Tibial artery (tissue), 4 donors: ENCODE results near the gene KDM5B.
"Not testable (repeated sequence)": the region's sequence is repeated elsewhere in the genome, so short reads cannot be mapped to it uniquely, and the experiment has no call there.

Source experiments
- DNase-seq, 2 donors: peaks; one replicate each; pipeline ENCODE4 v3.0.0-alpha.2; 2019
- H3K27ac ChIP-seq, 2 donors: fragments of 200-600 bp; sonication (generic) in 1 of 2; 1 replicate in 1 of 2; 2 replicates in 1 of 2; pipeline ENCODE4 v1.5.1; 2018 to 2019; ENCODE audit warnings: mild to moderate bottlenecking in 1 of 2
- H3K27me3 ChIP-seq, 2 donors: fragments of 200-600 bp; sonication (generic) in 1 of 2; one replicate each; pipeline versions ENCODE4 v1.5.1 to v1.6.0; 2016 to 2019
- H3K36me3 ChIP-seq, 3 donors: fragments of 200-600 bp; sonication (generic) in 2 of 3; one replicate each; pipeline ENCODE4 v1.5.1; 2016 to 2019; ENCODE audit warnings: mild to moderate bottlenecking in 2 of 3
- H3K4me1 ChIP-seq, 4 donors: fragments of 200-600 bp; sonication (generic) in 2 of 4; 1 replicate in 3 of 4; 2 replicates in 1 of 4; pipeline ENCODE4 v1.5.1; 2016 to 2019
- H3K4me3 ChIP-seq, 2 donors: fragments of 200-600 bp; sonication (generic) in 1 of 2; 1 replicate in 1 of 2; 2 replicates in 1 of 2; pipeline ENCODE4 v1.5.1; 2018 to 2019; ENCODE audit warnings: mild to moderate bottlenecking in 2 of 2
- H3K9me3 ChIP-seq, 3 donors: fragments of 200-600 bp; sonication (generic) in 1 of 3; one replicate each; pipeline ENCODE4 v1.5.1; 2016 to 2019
- intact Hi-C: fragments of 100-400 bp; cut with DNase I; formaldehyde crosslinking; loops from one replicate; pipeline ENCODE4 v1.15.0; 2023; ENCODE audit warnings: low total_unique reads
- TF ChIP-seq, protein P1 (sequence below), 2 experiments: fragments of 200-600 bp in 1 of 2; fragments of 450-650 bp in 1 of 2; IDR thresholded peaks; one replicate each; pipeline ENCODE4 v1.5.1; 2017 to 2019; ENCODE audit warnings: antibody characterized with exemption in 2 of 2, mild to moderate bottlenecking in 1 of 2, moderate library complexity in 1 of 2

The KDM5B gene

DNA sequence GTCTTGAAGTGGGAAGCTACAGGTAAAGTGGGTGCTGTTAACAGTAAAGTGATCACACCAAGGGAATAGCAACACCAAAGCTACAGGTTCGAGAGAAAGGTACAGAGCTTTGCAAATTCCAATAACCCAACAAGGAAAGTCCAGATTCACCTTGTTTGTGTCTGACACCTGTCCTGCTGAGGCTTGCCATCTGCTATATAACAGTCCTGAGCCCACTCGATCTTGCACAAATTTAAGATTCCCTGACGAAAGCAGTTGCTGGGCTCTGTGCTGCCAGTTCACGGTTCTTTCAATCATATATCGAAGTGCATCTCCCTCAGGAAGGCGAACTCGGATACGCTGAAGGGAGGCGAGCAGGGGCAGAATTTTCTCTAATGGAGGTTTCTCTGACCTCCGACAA lies 75.0 kb downstream of the KDM5B start:
- no peak overlapping the region for H3K4me3 ChIP-seq
- H3K9me3 ChIP-seq, result no peaks in the 10 kb centered on the region
- H3K4me1 ChIP-seq, result no peaks in the 10 kb centered on the region
- H3K27me3 ChIP-seq, result no peaks in the 10 kb centered on the region
- intact Hi-C loops, result no loop called here
- peaks cover 70 to 96% (median 78%) of the 10 kb centered on the region in 3 donors for H3K36me3 ChIP-seq
- no peak for DNase-seq
- TF ChIP-seq, protein P1, sequence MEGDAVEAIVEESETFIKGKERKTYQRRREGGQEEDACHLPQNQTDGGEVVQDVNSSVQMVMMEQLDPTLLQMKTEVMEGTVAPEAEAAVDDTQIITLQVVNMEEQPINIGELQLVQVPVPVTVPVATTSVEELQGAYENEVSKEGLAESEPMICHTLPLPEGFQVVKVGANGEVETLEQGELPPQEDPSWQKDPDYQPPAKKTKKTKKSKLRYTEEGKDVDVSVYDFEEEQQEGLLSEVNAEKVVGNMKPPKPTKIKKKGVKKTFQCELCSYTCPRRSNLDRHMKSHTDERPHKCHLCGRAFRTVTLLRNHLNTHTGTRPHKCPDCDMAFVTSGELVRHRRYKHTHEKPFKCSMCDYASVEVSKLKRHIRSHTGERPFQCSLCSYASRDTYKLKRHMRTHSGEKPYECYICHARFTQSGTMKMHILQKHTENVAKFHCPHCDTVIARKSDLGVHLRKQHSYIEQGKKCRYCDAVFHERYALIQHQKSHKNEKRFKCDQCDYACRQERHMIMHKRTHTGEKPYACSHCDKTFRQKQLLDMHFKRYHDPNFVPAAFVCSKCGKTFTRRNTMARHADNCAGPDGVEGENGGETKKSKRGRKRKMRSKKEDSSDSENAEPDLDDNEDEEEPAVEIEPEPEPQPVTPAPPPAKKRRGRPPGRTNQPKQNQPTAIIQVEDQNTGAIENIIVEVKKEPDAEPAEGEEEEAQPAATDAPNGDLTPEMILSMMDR (IDR thresholded peaks at IDR 0.05), result no peak
- no peak overlapping the region for H3K27ac ChIP-seq

DNA sequence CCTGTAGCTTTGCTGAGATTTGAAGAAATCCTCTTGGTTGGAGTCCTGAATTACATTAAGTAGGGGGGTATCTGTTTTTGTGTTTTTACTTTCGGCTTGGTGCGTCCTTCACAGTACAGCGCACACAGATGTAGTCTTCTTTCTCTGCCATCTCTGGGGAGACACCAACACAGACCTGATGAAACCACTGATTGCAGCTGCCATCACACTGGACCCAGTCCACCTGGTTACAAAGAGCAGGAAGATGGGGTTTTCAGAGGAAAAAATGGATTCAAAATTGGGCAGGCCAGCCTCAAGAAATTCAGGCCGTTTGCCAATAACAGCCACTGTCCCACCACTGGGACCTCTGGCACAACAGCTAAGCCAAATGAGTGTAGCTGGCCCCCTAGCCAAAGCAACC lies 79.3 kb downstream of the KDM5B start:
- no peaks in the 10 kb centered on the region for H3K27me3 ChIP-seq
- peaks cover 59 to 91% (median 78%) of the 10 kb centered on the region in 3 donors for H3K36me3 ChIP-seq
- no peak for DNase-seq
- TF ChIP-seq, protein P1 (IDR thresholded peaks at IDR 0.05), result no peak
- intact Hi-C loops, result no loop called here
- no peak overlapping the region for H3K4me3 ChIP-seq
- H3K4me1 ChIP-seq, result no peaks in the 10 kb centered on the region
- no peaks in the 10 kb centered on the region for H3K9me3 ChIP-seq
- H3K27ac ChIP-seq, result no peak overlapping the region

DNA sequence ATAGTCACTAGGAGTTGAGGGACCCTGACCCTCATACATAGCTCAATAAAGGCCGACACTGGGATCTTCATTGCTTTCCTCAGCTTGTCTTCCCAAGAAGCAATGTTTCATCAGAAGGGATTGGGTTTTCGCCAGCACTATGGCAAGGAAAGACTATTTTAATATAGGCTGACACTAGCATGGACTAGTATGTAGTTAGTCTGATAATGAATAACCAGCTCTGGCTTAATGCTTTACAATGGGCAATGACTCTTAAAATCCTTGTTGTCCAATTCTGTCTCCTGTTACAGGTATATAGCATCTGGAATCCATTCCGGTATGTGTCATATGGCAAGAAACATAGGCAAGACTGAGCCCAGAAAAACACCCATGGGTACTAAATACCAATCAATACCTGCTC lies 82.7 kb downstream of the KDM5B start:
- Histone ChIP-seq H3K4me1 (no peaks in the 10 kb centered on the region), H3K9me3 (no peaks in the 10 kb centered on the region), H3K4me3 (no peak overlapping the region), H3K27ac (no peak overlapping the region), H3K27me3 (no peaks in the 10 kb centered on the region), H3K36me3 (peaks cover 35 to 57% (median 46%) of the 10 kb centered on the region in 3 donors)
- intact Hi-C loops, result no loop called here
- TF ChIP-seq, protein P1 (IDR thresholded peaks at IDR 0.05), result no peak
- DNase-seq, result no peak

DNA sequence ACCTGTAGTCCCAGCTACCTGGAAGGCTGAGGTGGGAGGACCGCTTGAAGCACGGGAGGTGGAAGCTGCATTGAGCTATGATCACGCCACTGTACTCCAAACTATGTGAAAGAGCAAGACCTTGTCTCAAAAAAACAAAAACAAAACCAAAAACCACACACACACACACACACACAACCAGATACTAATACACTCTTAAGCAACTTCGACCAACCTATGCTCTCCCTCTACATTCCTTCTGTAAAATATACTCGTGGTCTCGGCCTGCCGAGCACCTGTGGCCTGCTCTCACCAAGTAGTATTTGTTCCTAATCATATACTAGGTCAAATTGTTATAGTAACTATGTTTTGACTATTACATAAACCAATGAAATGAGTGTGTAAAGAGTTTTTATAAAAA lies 84.5 kb downstream of the KDM5B start:
- intact Hi-C loops, result no loop called here
- Histone ChIP-seq H3K9me3 (no peaks in the 10 kb centered on the region), H3K4me1 (peaks cover 0 to 7% (median 2%) of the 10 kb centered on the region in 4 donors), H3K4me3 (no peak overlapping the region), H3K36me3 (peaks cover 17 to 39% (median 27%) of the 10 kb centered on the region in 3 donors), H3K27me3 (no peaks in the 10 kb centered on the region), H3K27ac (no peak overlapping the region)
- TF ChIP-seq, protein P1 (IDR thresholded peaks at IDR 0.05), result no peak
- DNase-seq, result no peak

DNA sequence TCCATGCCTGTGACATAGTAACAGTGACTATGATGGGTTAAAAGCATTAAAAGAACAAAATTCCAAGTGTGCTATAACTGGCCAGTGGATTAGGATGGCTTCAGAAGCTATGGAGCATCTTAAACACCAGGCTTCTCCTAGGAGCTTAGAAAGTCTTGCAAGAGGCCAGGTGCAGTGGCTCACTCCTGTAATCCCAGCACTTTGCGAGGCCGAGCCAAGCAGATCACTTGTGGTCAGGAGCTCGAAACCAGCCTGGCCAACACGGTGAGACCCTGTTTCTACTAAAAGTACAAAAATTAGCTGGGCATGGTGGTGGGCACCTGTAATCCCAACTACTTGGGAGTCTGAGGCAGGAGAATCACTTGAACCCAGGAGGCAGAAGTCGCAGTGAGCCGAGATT lies 85.2 kb downstream of the KDM5B start:
- H3K4me1 ChIP-seq, H3K27me3 ChIP-seq, DNase-seq, H3K27ac ChIP-seq, H3K9me3 ChIP-seq, H3K4me3 ChIP-seq, intact Hi-C loops: not testable (repeated sequence)
- peaks cover 10 to 32% (median 22%) of the 10 kb centered on the region in 3 donors for H3K36me3 ChIP-seq

DNA sequence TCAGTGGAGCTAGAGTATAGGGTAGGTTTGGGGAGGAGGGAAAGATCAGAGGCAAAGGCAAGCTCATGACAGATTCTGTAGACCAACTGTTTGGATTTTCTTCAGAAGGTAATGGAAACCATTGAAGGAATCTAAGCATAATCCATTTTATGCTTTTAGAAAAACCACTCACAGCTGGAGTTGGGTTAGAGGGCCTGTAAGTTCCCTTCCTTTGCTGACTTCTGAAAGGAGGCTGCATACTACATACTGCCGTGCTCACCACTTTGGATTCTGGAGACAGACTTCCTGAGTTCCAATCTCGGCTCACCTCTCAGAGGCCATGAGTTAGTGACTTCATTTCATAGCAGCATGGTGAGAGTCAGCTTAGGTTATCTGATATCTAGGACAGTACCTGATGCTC lies 91.6 kb downstream of the KDM5B start:
- Histone ChIP-seq H3K9me3 (no peaks in the 10 kb centered on the region), H3K4me3 (no peak overlapping the region), H3K36me3 (no peaks in the 10 kb centered on the region), H3K27ac (no peak overlapping the region), H3K4me1 (peaks cover 0 to 7% (median 2%) of the 10 kb centered on the region in 4 donors), H3K27me3 (peaks cover 0 to 2% of the 10 kb centered on the region in 2 donors)
- intact Hi-C loops, result loop anchor here (5.0 to 10.0 kb wide), 3 partner anchors 254 to 532 kb away; partner anchors contain the start of genes PPP1R12B and UBE2T
- no peak for DNase-seq
- TF ChIP-seq, protein P1 (IDR thresholded peaks at IDR 0.05), result no peak

DNA sequence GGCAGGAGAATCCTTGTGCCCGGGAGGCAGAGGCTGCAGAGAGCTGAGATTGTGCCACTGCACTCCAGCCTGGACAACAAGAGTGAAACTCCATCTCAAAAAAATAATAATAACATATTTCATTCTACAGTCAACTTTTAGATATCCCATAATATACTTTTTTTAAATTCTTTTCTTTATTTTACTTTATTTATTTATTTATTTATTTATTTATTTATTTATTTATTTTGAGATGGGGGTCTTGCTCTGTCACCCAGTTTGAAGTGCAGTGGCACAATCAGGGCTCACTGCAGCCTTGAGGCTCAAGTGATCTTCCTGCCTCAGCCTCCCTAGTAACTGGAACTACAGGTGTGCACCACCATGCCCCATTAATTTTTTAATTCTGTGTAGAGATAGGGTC lies 94.0 kb downstream of the KDM5B start:
- H3K27ac ChIP-seq, H3K36me3 ChIP-seq, H3K4me3 ChIP-seq, DNase-seq, H3K9me3 ChIP-seq: not testable (repeated sequence)
- intact Hi-C loops, result loop anchor here (10.0 kb wide), 2 partner anchors 369 to 529 kb away; partner anchors contain the start of genes PPP1R12B and UBE2T
- Histone ChIP-seq H3K27me3 (peaks cover 0 to 27% of the 10 kb centered on the region in 2 donors), H3K4me1 (peaks cover 0 to 19% (median 14%) of the 10 kb centered on the region in 4 donors)
